AG20443 (cell line): ENCODE measurements around the gene NFAT5.
"Not testable (repeated sequence)": the region's sequence is repeated elsewhere in the genome, so short reads cannot be mapped to it uniquely, and the experiment has no call there.

Experiments
- DNase-seq: peaks from one replicate; pipeline ENCODE4 v3.0.0; 2012; ENCODE audit warnings: low spot score, mixed read lengths

NFAT5 gene

GRCh38 chr16:69565671-69566239 is at the start of gene NFAT5:
NFAT5 (plus strand) TSS chr16:69565966; CDS start chr16:69566302, 336 bp downstream.
- peak; percentile 96 for DNase-seq

DNA sequence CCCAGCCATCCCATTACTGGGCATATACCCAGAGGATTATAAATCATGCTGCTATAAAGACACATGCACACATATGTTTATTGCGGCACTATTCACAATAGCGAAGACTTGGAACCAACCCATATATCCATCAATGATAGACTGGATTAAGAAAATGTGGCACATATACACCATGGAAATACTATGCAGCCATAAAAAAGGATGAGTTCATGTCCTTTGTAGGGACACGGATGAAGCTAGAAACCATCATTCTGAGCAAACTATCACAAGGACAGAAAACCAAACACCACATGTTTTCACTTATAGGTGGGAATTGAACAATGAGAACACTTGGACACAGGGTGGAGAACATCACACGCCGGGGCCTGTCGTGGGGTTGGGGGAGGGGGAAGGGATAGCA is 47.9 kb upstream of the NFAT5 start:
- not testable (repeated sequence) for DNase-seq

DNA sequence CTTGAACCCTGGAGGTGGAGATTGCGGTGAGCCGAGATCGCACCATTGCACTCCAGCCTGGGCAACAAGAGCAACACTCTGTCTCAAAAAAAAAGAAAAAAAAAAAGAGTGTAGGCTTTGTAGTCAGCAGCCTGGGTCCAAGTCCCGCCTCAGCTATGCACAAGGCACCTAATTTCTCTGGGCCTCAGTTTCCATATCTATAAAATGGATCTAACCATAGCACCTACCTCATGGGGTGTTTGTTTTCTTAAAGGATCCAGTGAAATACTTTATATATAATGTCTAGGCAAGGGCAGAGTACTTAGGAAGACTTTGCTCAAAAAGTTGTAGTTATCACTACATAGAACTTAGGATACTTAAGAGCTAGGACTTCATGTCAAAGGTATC is 45.4 kb upstream of the NFAT5 start:
- DNase-seq = no peak

DNA sequence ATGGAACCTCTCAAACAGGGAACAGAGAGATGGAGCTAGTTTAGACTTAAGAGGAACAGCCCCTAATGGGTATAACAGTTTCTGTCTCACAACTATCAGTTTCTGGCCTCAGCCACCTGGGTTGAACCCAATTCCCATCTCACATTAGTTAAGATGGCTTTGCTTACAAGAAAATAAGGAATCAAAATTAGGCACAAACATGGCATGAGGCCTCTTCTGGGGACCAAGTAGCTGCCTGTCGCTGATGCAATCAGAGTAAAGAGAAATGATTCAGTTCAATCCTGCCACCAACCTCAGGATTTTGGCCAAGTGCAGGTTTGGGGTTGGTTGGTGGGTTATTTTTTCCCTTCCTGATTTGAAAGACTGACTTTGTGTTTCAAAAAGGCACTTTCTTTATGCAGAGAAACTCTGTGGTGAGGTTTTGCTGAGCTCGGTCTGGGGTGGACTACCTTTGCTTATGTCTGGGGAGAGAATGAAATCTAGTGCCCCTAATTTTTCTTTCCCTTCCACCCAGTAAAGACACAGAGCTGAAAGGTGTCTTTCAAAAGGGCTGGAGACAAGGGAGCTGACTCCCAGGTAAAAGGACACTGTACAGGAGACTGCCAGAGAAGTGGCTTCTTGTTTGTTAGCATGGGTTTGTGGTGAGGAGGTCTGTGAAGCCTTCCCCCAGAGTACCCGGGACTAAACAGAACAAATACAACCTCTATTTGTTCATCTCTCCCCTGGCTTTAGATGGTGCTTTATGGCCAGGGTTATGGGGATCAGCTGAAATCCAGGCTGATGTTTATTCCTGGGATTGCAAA is 44.8 kb upstream of the NFAT5 start:
- DNase-seq = peak; percentile 35

- DNase-seq = no peak
Measured at GRCh38 chr16:69522041-69522578, 43.7 kb upstream of the NFAT5 start.

DNA sequence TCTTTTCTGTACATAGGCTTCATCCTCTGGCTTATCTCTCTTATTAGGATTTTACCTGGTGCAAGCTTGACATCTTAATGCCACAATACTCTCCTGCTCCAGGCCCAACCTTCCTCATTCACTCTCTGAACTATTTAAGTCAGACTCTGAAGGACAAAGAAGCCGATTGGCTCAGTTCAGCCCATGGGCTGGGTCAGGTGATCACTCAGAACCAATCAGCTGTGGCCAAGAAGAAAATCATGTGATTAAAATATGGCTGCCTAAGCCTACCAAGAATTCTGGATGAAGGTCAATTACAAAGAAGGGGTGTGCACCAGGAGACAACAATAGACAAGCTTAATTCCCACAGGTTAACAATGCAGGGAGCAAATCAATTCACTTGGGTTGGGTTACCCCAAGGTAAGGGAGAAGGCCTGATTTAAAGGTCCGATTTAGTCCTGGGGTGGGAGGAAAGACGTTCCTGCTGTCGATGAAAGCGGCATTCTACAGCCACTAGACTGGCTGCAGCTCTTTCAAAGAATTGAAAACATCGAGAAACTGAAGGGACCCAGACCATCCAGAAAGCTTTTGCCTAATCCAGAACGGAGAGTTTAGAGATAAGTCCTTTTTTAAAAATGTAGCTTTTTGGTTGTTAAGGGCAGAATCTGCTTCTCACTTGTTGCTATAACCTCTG is 42.9 kb upstream of the NFAT5 start:
- DNase-seq = no peak

DNA sequence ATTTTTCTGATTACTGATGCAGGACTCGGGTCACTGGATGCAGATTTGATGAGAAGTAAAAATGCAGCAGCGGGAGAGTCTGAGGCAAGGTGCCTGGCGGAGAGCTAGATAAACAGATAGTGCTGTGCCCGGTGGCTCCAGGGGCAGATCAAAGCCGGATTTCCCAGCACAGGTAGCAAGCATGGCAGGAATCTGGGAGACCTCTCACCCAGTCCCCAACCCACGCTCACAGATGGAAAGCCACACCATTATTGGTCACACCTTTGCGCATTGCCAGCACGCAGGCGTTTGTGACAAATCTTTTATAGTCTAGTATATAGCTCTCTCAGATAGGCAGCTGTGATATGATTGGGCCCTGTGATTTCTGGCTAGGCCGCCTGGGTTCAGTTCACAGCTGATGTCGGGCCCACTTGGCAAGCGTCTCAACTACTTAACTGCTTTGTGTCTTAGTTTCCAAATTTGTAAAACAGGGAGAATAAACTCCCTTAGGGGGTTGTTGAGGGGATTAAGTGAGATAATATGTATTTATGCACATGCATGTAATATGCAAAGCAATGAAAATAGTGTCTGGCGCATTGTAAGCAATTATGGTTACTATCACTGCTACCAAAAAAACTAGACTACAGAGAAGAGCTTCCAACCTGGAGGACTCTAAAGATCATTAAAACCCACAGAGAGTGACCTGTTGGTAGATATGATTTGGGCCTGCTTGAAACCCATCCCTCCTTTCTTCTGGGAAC is 42.0 kb upstream of the NFAT5 start:
- no peak for DNase-seq

DNA sequence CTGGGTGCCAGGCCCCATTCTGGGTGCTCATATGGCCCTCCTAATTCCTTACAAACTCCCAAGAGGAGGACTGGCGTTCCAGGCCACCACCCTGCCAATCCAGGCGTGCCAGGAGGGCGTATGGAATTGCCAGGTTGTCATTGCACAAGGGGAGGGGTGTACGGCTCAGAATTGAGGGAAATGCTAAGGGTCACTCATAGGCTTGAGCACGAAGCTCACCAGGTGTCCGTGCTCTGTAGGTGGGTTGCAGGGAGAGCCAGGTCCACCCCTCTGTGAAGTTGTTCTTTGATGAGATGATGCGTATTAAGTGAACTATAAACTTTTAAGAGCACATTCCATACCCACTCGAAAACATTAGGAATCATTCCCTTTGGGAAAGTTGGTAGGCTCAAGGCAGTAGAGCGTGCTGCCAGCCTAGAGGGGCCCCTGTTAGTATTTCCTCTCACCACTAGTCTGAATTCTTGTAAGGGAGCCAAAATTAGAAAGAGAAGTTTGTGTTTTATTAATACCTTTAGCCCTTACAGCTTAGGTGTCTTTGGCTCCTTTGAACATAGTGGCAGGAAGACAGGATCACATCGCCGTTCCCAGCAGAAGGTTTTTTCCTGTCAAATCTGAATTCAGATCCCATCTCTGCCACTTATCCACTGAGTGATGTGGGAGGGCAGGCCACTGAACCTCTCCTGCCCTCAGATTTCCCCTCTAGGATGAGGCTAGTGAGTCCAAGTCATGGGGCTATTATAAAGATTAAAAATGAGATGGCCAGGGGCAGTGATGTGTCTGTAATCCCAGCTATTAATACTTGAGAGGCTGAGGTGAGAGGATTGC is 38.7 kb upstream of the NFAT5 start:
- DNase-seq = no peak

DNA sequence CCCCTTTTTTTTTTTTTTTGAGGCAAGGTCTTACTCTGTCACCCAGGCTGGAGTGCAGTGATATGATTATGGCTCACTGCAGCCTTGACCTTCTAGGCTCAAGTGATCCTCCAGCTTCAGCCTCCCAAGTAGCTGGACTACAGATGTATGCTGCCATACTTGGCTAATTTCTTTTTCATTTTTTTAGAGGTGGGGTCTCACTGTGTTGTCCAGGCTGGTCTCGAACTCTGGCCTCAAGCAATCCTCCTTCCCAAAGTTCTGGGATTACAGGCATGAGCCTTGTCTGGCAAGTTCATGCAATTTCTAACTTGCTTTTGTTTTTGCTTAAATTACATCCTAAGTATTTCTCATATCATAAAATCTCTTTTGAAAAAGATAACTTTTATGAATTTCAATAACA is 33.8 kb upstream of the NFAT5 start:
- DNase-seq = no peak

GRCh38 chr16:69532641-69533455 is 32.9 kb upstream of the NFAT5 start:
- DNase-seq = no peak

GRCh38 chr16:69534720-69535119 is 31.0 kb upstream of the NFAT5 start:
- DNase-seq = no peak

DNA sequence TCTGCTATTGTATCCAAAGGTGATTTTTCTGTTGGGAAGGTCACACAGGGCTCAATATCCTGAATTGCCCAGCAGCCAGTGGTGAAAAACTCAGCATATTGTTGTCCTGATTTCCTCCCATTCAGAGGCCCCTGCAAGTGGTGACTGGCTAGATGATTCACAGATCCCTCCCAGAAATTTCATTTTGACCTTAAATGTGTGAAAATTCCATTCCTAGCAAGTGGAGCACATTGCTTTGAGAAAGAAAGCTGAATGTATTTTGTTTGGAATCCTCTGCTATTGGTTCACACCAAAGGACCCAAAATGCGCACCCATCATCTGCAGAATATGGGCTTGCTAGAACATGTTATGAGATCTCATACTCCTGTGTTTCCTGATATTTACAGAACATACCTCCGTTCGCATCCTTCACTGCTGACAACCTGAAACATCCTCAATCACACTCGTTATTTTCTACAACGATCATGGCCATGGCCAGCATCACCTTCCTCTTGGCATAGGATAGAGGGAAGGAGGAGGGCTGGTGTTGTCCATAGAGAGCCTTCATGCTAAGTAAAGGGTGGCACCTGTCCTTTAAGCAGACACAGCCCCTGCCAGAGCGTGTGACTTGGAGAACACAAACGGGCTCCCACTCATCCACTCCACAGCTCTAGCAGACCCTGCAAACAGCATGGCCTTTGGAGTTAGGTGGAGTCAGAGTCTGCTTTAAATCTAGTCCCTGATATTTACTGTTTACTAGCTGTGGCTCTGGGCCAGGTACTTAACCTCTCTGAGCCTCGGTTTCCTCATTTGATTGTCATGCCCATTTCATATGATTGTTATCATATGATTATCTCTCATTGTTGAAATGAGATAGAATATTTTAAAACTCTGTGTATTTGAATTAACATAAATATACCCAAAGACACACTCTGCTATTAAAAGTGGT is 30.4 kb upstream of the NFAT5 start:
- DNase-seq = peak; percentile 69

DNA sequence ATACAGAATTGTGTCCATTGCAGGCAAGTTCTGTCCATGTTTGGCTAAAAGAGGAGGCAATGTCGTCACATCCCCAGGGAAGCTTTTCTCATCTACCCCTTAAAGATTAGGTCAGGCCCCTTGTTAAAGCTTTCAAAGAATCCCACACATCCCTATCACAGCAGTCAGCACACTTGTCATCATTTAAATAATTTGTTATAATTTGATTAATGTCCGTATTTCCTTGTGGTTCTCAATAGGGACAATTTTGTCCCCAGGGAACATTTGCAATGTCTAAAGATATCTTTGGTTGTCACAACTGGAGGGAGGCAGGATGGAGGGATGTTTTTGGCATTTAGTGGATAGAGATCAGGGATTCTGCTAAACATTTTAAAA is 28.1 kb upstream of the NFAT5 start:
- DNase-seq = no peak

DNA sequence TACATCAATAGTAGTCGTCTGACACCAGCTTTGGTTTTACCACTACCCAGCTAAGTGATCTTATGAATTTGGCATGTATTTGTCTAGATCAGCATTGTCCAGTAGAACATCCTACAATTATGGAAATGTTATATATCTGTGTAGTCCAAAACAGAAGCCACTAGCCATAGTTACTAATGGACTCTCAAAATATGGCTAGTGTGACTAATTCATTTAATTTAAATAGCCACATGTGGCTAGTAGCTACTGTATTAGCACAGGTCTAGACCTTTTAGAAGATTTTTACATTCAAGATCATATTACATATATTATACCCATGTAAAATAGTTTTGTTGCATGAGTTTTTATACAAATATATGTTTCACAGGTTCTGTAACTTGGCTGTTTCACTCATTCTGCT is 27.0 kb upstream of the NFAT5 start:
- DNase-seq = no peak

GRCh38 chr16:69542974-69543373 is 22.8 kb upstream of the NFAT5 start:
- DNase-seq = no peak

DNA sequence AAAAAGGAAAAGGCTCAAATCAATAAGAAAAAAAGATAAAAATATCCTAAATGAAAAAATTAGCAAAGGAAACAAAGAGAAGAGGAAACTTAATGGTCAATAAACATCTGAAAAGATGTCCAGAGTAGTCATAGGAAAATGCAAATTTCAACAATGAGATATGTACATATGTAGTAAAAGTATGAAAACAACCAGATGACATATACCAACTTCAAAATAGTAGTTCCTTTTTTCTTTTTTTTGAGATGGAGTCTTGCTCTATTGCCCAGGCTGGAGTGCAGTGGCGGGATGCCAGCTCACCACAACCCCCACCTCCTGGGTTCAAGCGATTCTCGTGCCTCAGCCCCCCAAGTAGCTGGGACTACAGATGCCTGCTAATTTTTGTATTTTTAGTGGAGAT is 21.7 kb upstream of the NFAT5 start:
- no peak for DNase-seq

DNA sequence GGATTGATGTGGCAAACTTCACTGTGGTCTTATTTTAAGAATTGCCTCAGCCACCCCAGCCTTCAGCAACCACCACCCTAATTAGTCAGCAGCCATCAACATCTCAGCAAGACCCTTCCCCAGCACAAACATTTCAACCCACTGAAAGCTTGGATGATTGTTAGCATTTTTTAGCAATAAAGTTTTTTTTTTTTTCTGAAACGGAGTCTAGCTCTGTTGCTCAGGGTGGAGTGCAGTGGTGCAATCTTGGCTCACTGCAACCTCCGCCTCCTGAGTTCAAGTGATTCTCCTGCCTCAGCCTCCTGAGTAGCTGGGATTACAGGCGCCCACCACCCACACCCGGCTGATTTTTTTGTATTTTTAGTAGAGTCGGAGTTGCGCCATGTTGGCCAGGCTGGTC is 19.1 kb upstream of the NFAT5 start:
- not testable (repeated sequence) for DNase-seq

- no peak for DNase-seq
Measured at GRCh38 chr16:69553332-69553731, 12.4 kb upstream of the NFAT5 start.

DNA sequence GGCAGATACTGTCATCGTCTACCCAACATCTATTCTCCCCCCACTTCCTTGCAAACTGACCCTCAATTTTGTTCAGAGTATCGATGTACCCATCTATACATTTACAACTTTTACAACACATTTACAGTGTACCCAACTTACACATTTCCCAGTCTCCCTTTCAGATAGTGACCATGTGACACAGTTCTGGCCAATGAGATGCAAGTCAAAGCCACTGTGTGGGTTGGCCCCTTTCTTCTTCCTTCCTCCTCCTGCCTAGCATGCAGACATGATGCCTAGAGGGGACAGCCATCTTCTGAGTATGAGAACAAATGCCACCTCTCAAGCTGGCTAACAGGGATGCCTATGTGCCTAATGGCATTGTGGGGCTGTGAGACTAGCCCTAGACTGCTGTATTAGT is 11.3 kb upstream of the NFAT5 start:
- DNase-seq = no peak

- DNase-seq = no peak
Measured at GRCh38 chr16:69555437-69555836, 10.3 kb upstream of the NFAT5 start.
